HepG2 (cell line): Measurements from ENCODE around the gene MTHFD1. TPM values are rescaled to one million over a fixed set of nuclear protein-coding genes. Genes with fewer than 3 reads are reported as not detected.
A peak's percentile ranks its signal among the peaks of the same experiment; 100 is the strongest.

ENCODE experiments used
- EHMT2 ChIP-seq: fragments of 200-600 bp; sonication (generic); IDR thresholded peaks from 2 replicates; pipeline ENCODE4 v1.7.0; 2017; ENCODE audit warnings: antibody characterized with exemption, low read depth, low read length, borderline replicate concordance
- LBX2 ChIP-seq: sonication (generic); formaldehyde crosslinking; IDR thresholded peaks from 2 replicates; pipeline ENCODE4 v1.5.0; 2020; ENCODE audit warnings: missing genetic modification reagents, mild to moderate bottlenecking, borderline replicate concordance
- MLXIP ChIP-seq: sonication (generic); formaldehyde crosslinking; IDR thresholded peaks from 2 replicates; pipeline ENCODE4 v1.9.0; 2021; ENCODE audit warnings: missing genetic modification reagents, borderline replicate concordance
- PBX2 ChIP-seq: IDR thresholded peaks from 2 replicates; pipeline ENCODE4 v1.6.1; 2016; ENCODE audit warnings: control low read depth
- ZBTB33 ChIP-seq: sonication (generic); formaldehyde crosslinking; IDR thresholded peaks from 2 replicates; pipeline ENCODE4 v1.4.0; 2020; ENCODE audit warnings: missing genetic modification reagents
- ZBTB8A ChIP-seq: sonication (generic); formaldehyde crosslinking; IDR thresholded peaks from 2 replicates; pipeline ENCODE4 v1.4.0; 2020; ENCODE audit warnings: mild to moderate bottlenecking, low read depth, missing genetic modification reagents, borderline replicate concordance
- ZNF407 ChIP-seq: sonication (generic); formaldehyde crosslinking; IDR thresholded peaks from one replicate; pipeline ENCODE4 v1.5.1; 2020; ENCODE audit warnings: mild to moderate bottlenecking, missing genetic modification reagents; ENCODE audit errors: not compliant biosample characterization
- ZNF574 ChIP-seq: sonication (generic); formaldehyde crosslinking; IDR thresholded peaks from 2 replicates; pipeline ENCODE4 v1.4.0; 2020; ENCODE audit warnings: missing genetic modification reagents
- polyA plus RNA-seq, 8 experiments: library from polyadenylated mRNA; depleted of rRNA in 3 of 8; stranded (reverse) in 7 of 8; unstranded in 1 of 8; fragments of >200 nt; fragmentation: Illumina TruSeq in 4 of 8; extraction: Trizol in 4 of 8; gene quantifications; 2 replicates each; pipeline versions ENCODE4 v1.2.1 to v1.2.3, GENCODE V29; 2011 to 2016; ENCODE audit warnings: low read depth in 4 of 8, missing spikeins in 1 of 8, mixed read lengths in 1 of 8; ENCODE audit not compliant: insufficient read depth in 1 of 8
- total RNA-seq, 5 experiments: library from RNA; depleted of rRNA; stranded (reverse); fragments of >200 nt; fragmentation: Illumina TruSeq; extraction: Trizol; gene quantifications; 2 replicates each; pipeline ENCODE4 v1.2.3, GENCODE V29; 2016; ENCODE audit warnings: low read depth in 1 of 5

MTHFD1 gene
- total and polyA plus RNA-seq, 2 of the 13 experiments (the other 11 are each of a cell fraction or from before 2014, with no cell fraction given): 31.0 to 106 TPM

- TF ChIP-seq ZNF407 (CRISPR knock-in tag) (peak; percentile 81), PBX2 (CRISPR knock-in tag) (peak; percentile 91), MLXIP (CRISPR knock-in tag) (peak; percentile 87; the same call in 1 of the 2 replicates), ZBTB33 (CRISPR knock-in tag) (peak; percentile 7; the same call in 1 of the 2 replicates), LBX2 (peak; percentile 84; the same call in 1 of the 2 replicates), ZBTB8A (CRISPR knock-in tag) (peak; percentile 63), ZNF574 (CRISPR knock-in tag) (peak; percentile 80), EHMT2 (no peak; the same call in 1 of the 2 replicates)
These were observed at the start of gene MTHFD1 (continued) for GRCh38 chr14:64387782-64388532.
